ENCODE measurements around the gene WDR49.

DNA sequence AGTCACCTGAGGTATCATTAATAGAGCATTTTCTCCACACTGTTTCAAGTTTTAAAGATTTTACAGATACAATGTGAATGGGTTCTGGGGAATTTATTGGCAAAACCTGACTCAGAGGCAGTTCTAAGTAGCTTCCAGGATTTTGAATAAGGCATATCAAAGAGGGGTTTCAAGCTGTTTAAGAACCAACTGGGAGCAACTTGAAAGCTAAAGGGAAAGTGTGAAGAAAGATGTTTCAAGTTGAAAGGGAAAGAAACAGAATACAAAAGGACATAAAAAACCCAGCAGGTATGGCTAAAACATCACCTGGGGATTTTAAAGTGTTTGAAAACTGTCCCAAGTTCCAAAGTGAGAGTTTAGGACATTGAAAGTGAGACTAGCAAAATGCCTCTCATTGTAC is 162.1 kb downstream of the WDR49 start:
- TF ChIP-seq, protein P1, sequence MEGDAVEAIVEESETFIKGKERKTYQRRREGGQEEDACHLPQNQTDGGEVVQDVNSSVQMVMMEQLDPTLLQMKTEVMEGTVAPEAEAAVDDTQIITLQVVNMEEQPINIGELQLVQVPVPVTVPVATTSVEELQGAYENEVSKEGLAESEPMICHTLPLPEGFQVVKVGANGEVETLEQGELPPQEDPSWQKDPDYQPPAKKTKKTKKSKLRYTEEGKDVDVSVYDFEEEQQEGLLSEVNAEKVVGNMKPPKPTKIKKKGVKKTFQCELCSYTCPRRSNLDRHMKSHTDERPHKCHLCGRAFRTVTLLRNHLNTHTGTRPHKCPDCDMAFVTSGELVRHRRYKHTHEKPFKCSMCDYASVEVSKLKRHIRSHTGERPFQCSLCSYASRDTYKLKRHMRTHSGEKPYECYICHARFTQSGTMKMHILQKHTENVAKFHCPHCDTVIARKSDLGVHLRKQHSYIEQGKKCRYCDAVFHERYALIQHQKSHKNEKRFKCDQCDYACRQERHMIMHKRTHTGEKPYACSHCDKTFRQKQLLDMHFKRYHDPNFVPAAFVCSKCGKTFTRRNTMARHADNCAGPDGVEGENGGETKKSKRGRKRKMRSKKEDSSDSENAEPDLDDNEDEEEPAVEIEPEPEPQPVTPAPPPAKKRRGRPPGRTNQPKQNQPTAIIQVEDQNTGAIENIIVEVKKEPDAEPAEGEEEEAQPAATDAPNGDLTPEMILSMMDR (IDR thresholded peaks at IDR 0.05), result no peak
- TF ChIP-seq POLR2A (IDR thresholded peaks at IDR 0.05), result no peak

All from lower leg skin (tissue), 3 donors.